Vagina (tissue), 2 donors: ENCODE results near the gene GNG7.
"Not testable (repeated sequence)": the region's sequence is repeated elsewhere in the genome, so short reads cannot be mapped to it uniquely, and the experiment has no call there.

Experiments
- CTCF ChIP-seq, 3 experiments: fragments of 450-650 bp in 2 of 3; fragments of 200-600 bp in 1 of 3; sonication (generic) in 1 of 3; IDR thresholded peaks; one replicate each; pipeline ENCODE4 v1.5.1; 2017 to 2019; ENCODE audit warnings: antibody characterized with exemption in 3 of 3, mild to moderate bottlenecking in 2 of 3, moderate library complexity in 2 of 3
- POLR2A ChIP-seq, 2 donors: fragments of 450-650 bp; IDR thresholded peaks; one replicate each; pipeline ENCODE4 v1.6.1; 2017; ENCODE audit warnings: antibody characterized with exemption in 2 of 2, mild to moderate bottlenecking in 2 of 2, moderate library complexity in 2 of 2
- POLR2AphosphoS5 ChIP-seq, 2 donors: sonication (generic); formaldehyde crosslinking; IDR thresholded peaks; one replicate each; pipeline ENCODE4 v1.9.0; 2017; ENCODE audit warnings: antibody characterized with exemption in 2 of 2, mild to moderate bottlenecking in 2 of 2, low read depth in 1 of 2; ENCODE audit not compliant: insufficient read depth in 1 of 2

- TF ChIP-seq CTCF (IDR thresholded peaks at IDR 0.05); POLR2A (IDR thresholded peaks at IDR 0.05); POLR2AphosphoS5 (IDR thresholded peaks at IDR 0.05; ENCODE audit: insufficient read depth in 1 of 2, low read depth in 1 of 2): not testable (repeated sequence)
Measured at GRCh38 chr19:2529942-2530341, 172.6 kb downstream of the GNG7 start.
